COLO668 (cell line): ENCODE measurements around the gene TGFBR3L.
"Not testable (repeated sequence)": the region's sequence is repeated elsewhere in the genome, so short reads cannot be mapped to it uniquely, and the experiment has no call there.

Source experiments
- DNase-seq: peaks from one replicate; lab custom pipeline; 2025; ENCODE audit not compliant: unreplicated experiment; lab: John Stamatoyannopoulos, UW

TGFBR3L gene

DNA sequence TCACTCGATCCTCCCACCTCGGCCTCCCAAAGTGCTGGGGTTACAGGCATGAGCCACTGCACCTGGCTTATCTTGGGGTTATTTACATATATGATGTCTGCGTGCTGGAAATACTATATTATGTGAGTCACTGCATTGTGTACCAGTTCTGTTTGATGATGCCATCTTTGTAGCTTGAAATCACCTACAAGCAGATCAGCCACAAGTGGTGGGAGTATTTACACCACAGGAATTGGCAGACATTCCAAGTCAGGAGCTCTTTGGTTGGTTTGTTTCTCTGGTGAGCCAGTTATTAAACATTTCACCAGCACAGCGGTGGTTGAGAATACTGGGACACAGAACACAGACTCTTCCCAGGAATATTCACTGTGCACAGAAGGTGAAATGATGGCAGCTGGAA is 33.3 kb downstream of the TGFBR3L start:
- DNase-seq: no peak

DNA sequence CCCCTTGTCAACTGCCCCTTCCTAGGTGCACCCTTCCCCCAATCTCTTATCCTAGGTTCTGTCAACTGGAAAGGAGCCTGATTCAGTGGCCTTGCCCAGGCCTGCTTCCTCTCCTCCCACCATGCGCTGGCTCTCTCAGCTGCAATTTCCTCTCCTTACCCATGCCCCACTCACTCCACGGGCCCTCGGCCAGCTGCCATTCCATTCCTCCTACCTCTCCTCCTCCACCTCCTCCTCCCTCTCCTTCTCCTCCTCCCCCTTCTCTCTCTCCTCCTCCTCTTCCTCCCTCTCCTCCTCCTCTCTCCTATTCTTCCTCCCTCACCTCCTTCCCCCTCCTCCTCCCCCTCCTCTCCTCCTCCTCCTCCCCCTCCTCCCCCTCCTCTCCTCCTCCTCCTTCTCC is 38.4 kb downstream of the TGFBR3L start:
- DNase-seq: no peak

DNA sequence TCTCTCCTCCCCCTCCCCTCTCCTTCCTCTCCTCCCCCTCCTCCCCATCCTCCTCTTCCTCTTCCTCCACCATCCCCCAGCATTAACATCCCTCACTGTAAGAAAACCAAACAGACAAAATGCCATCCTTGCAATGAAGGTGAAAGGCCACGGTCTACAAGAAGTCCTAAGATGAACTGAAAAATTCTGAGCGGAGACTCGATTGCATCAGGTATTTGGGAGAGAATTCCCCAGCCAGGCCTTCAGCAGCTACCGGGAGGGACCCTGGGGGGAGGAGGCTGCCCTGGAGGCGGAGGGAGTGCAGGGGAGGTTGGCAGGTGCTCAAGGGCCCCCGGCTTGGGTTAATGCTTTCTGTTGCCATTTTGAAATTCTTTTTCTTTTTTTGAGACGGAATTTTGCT is 38.9 kb downstream of the TGFBR3L start:
- DNase-seq: no peak

DNA sequence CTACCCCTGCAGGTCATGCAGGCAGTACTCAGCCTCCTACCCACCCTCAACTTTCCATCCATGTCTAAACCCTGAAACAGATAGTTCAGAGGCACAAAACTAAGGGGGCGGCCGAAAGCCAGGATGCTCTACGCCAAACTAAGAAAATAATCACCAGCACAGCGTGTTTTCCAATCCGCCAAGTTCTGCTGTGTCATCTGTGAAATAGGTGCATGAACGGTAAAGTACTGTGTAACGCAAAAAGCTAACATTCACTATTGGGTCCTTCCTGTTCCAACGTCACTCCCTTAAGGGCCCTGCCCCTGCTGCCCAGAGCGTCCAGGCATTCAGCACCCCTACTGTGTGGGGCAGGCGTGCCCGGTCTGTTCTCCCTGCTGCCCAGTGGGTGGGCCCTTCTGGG is 41.1 kb downstream of the TGFBR3L start:
- DNase-seq: no peak

DNA sequence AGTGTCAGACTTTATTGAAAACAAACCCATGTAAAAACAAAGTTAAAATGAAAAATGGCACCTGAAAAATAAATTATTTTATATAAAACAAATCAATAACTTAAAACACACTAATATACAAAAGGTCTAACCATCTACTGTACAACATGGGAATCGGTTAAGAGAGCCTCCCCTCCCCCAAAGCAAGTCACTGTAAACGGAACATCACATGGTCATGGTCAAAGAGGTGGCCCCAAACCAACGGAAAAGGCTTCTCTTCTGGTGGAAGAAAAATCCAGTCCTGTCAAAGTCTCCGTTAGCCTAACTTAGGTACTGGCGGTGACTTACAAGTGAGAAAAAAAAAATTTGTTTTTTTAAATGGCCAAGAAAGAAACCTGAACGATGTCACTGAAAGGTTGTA is 44.6 kb downstream of the TGFBR3L start:
- no peak for DNase-seq

DNA sequence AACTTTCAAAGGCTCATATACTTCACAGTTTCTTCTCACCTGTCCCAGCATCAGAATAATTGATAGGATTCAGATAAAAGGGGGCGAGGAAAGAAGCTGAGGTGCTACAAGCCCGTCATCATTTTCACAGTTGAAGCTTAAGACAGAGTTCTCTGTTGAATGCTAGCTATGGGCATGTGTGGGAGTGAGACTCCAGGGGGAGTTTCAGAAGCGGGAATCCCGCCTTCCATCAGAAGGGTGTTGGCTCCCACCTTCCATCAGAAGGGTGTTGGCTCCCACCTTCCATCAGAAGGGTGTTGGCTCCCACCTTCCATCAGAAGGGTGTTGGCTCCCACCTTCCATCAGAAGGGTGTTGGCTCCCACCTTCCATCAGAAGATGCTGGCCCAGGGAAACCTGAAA is 46.5 kb downstream of the TGFBR3L start:
- DNase-seq: not testable (repeated sequence)

DNA sequence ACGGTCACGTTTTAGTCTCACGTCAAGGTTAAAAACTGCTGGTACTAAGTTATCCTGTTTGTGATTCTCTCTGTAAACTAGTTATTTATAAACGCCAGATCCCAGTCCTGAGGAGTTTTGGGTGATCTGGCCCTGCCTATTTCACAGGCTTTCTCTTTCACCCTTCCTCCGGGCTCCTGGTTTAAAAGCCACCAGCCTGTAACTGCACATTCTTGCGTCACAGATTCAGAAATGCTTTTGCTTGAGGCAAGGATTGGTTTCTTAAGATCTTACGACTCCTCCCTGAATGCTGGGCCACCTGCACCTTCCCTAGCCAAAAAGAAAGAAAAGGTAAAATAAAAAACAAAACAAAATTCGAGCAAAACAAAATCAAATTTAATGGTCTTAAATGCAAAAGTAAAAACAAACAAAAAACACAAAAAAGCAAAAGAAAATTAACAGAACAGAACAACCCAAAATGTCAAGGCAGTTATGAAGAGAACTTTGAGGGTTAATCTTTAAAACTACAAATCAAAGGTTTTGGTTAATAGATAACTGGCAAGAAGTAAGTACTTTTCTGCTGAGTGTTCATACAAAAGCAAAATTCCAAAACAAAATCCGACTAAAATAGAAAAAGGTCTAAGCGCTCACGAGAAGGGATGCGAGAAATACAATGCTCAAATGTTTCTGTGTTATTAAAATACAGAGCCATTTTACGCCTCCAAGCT is 47.4 kb downstream of the TGFBR3L start:
- no peak for DNase-seq

DNA sequence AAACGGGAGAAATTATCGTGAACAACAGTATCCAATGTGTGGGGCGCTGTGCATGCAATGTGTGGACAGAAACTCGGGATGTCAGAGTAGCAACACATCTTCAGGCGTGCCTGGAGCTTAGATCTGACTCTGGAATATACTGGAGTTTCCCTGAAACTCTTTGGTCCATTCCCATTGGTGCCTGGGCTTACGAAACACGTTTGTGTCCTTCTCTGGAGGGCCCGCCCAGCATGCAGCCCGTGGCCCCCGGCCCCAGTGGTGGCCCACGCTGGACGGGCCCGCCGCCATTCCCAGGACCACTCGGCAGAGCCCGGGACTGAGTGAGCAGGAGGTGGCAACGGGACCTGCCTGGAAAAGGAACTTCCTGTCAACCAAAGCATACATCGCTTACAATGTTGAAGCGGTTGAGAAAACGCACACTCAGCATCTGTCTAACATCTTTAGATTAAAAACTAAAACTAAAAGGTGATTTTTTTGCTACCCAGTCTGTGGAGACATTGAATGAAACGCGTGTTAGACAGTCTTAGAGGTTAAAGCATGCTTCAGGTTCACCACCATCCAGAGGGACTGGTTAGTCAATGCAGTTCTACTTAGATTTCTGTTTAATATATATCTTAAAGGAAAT is 48.1 kb downstream of the TGFBR3L start:
- DNase-seq: no peak

DNA sequence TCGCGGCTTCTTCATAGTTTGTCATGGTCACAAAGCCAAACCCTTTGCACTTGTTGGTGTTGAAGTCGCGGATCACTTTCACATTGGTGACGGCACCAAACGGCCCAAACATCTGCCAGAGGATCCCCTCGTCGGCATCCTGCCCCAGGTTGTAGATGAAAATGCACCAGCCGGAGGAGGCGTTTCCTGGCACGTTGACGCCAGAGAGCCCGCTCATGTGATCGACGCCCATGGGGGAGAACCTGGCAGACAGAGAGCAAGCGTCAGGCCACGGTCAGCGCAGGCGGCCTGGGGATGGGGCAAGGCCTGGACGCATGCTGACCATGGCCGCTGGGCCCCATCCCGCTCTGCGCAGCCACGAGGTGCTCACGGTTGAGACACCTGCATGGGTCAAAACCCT is 48.9 kb downstream of the TGFBR3L start:
- no peak for DNase-seq

DNA sequence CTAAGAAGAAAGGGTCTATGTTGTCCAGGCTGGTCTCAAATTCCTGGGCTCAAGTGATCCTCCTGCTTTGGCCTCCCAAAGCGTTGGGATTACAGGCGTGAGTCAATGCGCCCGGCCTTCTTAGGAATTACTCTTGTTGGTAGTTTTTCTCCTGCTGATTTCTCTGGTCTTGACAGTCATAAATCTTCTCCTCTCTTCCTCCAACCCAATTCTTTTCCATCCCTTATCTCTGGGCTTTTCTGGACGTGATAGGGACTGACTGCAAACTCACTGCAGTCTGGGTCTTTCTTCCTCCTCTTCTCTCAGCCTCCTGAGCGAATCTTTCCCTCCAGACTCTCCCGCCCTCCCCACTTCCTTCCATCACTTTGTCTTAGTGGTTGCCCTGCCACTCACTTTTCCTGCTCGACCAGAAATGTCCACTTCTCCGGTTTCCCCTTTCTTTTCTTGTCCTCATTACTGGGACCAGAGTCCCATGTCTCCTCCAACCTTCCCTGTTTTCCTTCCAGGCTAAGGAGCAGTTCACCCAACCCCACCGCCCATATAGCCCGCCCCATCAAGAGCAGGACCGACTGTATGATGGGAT is 50.7 kb downstream of the TGFBR3L start:
- DNase-seq: no peak

DNA sequence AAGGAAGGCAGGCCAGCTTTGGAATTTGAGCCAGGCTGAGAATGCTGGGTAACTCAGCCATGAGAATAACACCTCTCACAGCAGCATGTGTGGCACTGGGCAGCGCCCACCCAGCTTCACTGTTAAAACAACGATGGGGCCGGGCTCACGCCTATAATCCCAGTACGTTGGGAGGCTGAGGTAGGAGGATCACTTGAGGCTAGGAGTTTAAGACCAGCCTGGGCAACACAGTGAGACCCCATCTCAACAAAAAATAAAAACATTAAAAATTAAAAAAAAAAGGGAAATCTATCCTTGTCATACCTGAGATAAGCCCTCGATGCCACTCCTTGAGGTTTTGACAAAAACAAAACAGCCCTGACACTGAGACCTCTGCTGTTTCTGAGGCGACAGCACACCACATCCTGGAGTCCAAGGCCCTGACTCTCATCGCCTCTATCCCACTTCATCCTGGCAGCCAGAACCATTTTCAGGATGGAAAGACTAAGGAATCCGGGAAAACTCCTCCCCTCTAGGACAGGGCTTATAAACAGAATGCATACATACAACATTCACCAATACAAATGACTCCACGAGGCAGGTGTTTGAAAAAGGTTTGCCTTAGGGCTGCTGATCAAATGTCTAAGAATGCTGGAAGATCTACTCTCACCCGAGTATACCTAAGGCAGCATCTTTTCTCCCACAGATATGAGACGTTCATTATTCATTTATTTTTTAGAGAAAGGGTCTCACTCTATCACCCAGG is 51.5 kb downstream of the TGFBR3L start:
- no peak for DNase-seq

DNA sequence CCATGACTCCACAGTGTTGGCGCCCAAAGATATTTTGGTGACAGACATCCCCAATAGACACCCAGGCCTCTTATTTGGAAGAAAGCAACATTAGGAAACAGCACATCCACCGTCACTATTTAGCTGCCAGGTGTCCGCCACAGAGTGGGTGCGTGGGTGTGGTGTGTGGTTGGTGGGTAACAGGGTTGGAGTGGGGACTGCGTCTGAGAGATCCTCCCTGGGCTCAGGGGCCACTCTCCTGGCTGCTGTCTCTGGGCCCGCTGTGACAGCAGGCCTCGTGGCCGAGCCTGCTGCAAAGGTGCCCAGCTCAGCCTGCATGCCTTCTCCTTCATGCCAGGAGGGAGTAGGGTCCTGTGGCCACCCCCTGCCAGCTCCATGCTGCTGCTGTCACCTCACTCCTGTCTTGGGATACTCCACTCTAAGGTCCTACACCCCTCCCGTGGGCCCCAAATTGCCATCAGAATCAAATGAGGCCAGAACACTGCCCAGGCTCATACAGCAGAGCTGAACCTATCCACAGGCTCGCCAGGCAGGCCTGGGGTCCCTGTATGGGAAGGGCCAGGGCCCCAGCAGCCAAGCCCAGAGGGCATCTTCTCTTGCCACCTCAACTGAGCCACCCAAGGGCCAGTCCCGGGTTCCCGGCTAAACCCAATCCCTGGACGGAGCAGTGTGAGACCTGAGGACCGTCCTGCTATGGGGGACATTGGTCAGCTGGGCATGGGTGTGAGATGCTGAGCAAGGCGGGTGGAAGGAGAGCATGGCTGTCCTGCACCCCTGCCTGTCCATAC is 53.6 kb downstream of the TGFBR3L start:
- no peak for DNase-seq
